Left kidney (tissue), 2 donors: ENCODE measurements around the gene IGF1R. TPM values are rescaled to one million over a fixed set of nuclear protein-coding genes. Genes with fewer than 3 reads are reported as not detected.
"Not testable (repeated sequence)": the region's sequence is repeated elsewhere in the genome, so short reads cannot be mapped to it uniquely, and the experiment has no call there.

Experiments used
- DNase-seq: peaks from one replicate; pipeline ENCODE4 v3.0.0-alpha.2; 2013
- polyA plus RNA-seq: library from polyadenylated mRNA; unstranded; fragments of 120-200 nt; gene quantifications from one replicate; pipeline ENCODE4 v1.2.1, GENCODE V29; 2013; ENCODE audit not compliant: insufficient read length

Gene IGF1R
- polyA plus RNA-seq, 1 donor, result 63.9 TPM

DNA sequence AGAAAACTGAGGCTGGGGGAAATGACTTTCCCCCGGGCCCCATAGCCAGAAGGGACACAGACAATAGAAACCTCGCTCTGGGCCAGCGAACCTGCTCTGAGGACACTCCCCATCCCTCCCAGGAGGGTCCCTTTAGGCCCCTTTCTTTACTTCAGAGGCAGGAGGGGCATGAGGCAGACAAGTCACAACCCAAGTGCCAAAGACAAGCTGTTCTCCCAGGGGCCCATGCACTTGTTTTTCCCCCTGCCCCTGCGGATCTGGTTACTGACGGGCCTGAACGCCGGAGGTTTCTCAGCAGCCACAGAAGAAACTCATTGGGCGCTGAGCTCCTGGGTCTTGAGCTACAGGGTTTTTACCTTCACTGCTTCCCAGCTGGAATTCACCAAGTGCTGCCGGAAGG, 349.4 kb downstream of the IGF1R start:
- no peak for DNase-seq

DNA sequence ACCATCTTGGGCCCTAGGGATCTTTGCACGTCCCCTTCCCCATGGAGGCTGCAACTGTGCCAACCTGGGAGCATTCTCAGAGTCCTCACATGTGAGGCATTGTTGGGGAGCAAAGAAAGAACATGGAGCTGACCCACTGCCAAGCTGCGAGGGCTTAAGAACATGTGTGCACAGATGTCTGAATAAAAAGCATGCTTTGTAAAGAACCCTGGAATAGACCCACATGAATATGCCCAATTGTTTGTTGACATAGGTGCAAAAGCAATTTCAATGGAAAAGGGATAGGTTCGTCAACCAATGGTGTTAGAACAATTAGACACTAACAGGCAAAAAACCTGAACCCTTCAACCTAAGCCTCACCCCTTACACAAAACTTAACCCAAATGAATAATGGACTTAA, 349.9 kb downstream of the IGF1R start:
- no peak for DNase-seq

DNA sequence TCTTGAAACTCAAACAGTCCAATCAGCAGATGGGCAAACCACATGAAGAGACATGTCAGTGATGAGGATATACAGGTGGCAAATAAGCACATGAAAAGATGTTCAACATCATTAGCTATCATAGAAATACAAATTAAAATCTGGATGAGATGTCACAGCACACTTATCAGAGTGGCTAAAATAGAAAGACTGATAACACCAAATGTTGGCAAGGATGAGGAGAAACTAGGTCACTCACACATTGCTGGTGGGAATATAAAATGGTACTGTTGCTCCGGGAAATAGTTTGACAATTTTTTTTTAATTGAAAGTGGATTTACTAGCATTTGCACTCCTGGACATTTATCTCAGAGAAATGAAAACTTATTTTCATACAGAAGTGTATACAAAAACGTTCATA, 350.9 kb downstream of the IGF1R start:
- no peak for DNase-seq

DNA sequence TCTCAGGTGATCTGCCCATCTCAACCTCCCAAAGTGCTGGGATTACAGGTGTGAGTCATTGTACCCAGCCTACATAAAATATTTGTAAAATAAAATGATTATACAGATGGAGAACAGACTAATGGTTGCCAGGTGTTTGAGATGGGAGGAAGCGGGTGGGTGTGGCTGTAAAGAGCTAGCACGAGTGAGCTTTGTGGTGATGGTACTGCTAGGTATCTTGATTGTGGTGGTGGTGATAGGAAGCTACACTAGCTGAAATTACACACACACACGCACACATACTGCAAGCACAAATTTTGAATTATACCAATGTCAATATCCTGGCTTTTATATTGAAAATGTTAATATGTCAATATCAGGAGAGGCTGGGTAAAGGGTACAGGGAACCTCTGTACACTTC, 353.9 kb downstream of the IGF1R start:
- DNase-seq, result no peak

DNA sequence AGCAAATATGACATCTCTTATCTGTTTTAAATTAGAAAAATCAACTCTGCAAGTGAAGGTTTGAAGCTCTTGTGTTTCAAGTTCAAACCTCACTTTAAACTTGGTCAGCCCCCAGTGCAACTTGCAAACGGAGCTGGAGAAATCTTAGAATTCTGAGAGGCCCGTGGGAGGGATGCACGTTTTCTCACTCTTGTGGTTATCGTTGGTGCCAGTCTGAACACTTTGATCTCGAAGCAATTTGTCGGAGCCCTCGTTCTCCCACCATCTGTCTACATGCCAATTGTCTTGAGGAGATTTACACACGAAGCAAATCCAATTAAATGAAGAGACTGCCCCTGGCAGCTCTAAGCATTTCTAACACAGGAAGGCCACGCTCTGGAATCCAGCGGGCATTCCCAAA, 355.0 kb downstream of the IGF1R start:
- DNase-seq, result not testable (repeated sequence)

DNA sequence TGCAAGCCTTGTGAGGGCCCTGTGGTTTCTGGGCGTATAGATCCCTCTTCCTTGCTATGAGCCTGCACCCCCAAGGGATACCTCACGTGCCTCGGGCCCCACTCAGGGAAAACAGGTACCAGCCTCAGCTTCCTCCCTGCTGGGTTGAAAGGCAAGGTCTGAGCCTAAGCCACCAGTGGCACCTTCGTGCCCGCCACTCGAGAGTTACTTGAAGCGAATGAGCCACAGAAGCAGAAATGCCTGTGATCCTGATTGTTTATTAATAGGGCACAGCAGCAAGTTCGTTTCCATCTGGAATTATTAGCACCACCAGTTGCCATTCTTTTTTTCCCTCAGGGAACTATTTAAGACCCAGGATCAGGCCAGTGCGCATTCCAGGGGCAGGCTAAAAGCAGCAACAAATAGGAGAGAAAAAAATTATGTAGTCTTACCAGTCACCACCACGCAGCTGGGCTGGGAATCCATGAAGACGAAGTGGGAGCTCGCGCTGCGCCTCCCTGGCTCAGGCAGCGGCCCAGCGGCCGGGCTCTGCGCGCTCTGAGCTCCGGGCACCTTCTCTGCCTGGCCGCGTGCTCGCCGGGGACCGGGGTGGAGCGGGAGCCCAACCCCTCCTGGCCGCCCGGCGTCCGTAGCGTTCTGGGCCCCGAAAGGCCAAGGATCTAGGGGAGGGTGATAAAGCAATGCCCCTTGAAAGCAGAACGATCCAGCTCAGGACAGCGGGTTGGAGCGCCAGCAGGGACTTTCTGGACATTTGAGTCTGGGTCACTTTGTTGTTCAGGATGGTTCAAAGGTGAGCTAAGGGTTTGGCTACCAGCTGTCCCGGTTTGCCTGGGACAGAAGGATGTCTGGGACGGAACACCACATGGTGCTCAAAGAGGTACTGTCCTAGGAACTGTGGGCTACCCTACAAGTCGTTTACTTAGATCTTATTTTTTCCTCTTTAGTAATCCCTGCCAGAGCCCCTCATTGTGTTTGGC, 356.9 kb downstream of the IGF1R start:
- not testable (repeated sequence) for DNase-seq

DNA sequence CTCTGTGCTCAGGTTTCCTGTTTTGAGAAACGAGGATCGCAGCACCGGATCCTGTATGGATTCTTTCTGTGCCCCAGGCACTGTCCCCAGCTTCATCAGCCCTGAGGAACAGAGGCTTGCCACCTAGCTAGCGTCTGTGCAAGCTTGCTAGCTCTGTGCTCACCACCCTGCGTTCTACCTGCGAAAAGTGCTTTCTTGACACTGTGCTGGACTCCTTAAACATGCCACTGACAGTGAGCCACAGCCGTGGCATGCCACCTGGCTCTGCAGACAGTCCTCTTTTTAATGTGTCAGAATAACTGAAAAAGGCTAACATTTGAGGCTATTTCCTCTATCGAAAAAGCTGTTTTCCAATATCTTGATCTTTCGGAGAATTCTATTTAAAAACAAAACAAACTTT, 357.8 kb downstream of the IGF1R start:
- DNase-seq, result no peak

DNA sequence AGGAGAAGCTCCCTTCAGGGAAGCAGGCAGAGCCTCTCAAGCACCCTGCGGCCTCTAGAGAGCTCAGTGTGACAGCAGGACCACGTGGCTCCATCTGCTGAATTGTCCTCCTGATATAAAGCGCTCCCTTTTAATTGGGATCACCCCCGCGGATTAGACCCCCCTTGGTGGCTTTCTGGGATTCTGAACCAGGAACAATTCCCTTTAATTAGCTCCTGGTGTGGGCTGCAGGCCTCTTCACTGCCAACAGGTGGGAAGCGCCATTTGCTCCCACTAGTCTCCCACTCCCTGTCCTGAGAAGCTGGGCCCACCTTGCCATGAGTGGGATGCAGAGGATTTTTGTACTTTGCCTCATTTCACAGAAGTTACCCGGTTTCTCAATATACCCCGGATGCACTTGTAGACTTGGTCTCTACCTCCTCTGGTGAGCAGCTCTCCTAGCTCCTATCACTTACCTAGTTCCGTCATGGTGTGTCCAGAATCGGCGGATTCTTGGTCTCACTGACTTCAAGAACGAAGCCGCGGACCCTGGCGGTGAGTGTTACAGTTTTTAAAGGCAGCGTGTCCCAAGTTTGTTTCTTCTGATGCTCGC, 358.7 kb downstream of the IGF1R start:
- DNase-seq, result no peak

DNA sequence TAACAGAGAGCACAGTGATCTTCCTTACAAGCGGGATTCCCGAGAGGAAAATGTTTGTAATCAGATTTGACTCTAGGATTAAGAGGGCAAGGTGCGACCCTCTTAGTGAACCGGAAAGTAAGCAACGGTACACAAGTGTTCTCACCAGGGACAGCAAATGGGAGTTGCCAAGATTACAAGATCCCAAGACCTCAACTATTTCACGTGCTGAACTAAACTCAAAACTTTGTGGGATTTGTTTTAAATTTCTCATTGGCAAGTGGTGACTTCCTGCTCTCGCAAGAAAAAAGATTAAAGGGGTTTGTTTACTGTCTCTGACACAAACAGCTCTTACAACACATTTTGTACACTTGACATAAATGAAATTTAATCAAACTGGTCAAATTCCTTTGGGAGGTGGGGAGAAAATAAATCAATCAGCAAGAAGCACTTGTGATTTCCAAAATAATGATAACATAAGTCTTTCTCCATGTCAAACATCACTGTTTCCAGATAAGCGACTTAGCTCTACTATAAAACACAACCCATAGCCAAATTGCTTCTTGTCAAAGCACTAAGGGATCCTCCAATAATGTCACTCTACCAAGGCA, 361.5 kb downstream of the IGF1R start:
- DNase-seq, result no peak

DNA sequence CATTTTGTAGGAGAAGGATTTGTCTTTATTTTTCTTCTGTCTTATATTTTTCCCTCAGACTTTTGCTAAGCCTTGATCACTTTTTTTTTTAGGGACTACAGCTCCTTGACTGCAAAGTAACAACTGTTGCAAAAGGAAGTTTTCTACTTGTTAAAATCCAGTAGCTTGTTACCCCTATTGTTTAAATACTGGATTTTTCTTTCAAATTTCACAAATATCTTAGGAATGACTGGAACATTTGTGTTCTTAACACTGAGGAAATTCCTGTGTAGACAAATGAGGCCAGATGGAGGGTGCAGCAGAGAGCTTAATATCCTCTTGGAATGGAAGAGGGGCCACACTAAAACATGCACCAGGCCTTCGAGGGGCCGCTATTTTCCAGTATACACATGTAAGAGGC, 362.4 kb downstream of the IGF1R start:
- DNase-seq, result no peak
